HG03060 (cell line): ENCODE results near the gene ANKH.
A peak's percentile ranks its signal among the peaks of the same experiment; 100 is the strongest.

ENCODE experiments used
- ATAC-seq: cut with Tn5 transposase; IDR thresholded peaks from one replicate; pipeline ENCODE4 v1.9.1; 2021; ENCODE audit warnings: low read depth, moderate number of reproducible peaks; ENCODE audit not compliant: unreplicated experiment

Gene ANKH

GRCh38 chr5:14700478-14701436 is 170.8 kb downstream of the ANKH start:
- ATAC-seq: no peak

- no peak for ATAC-seq
Measured at GRCh38 chr5:14699807-14700400, 171.7 kb downstream of the ANKH start.

- no peak for ATAC-seq
Measured at GRCh38 chr5:14699159-14699558, 172.4 kb downstream of the ANKH start.

- no peak for ATAC-seq
Measured at GRCh38 chr5:14698495-14698894, 173.1 kb downstream of the ANKH start.

GRCh38 chr5:14696851-14697250 is 174.7 kb downstream of the ANKH start:
- ATAC-seq: no peak

GRCh38 chr5:14696057-14696456 is 175.5 kb downstream of the ANKH start:
- no peak for ATAC-seq

GRCh38 chr5:14695152-14695551 is 176.4 kb downstream of the ANKH start:
- no peak for ATAC-seq

- no peak for ATAC-seq
Measured at GRCh38 chr5:14693070-14693469, 178.5 kb downstream of the ANKH start.

GRCh38 chr5:14687023-14687665 is 184.4 kb downstream of the ANKH start:
- no peak for ATAC-seq

- ATAC-seq: no peak
Measured at GRCh38 chr5:14686517-14686916, 185.1 kb downstream of the ANKH start.

GRCh38 chr5:14685757-14686156 is 185.8 kb downstream of the ANKH start:
- ATAC-seq: peak; percentile 95

GRCh38 chr5:14684757-14685156 is 186.8 kb downstream of the ANKH start:
- ATAC-seq: no peak

GRCh38 chr5:14683906-14684455 is 187.6 kb downstream of the ANKH start:
- ATAC-seq: no peak

GRCh38 chr5:14681236-14681752 is 190.3 kb downstream of the ANKH start:
- no peak for ATAC-seq

GRCh38 chr5:14679595-14679994 is 192.0 kb downstream of the ANKH start:
- ATAC-seq: no peak

GRCh38 chr5:14678773-14679334 is 192.7 kb downstream of the ANKH start:
- ATAC-seq: no peak

- ATAC-seq: peak; percentile 26
Measured at GRCh38 chr5:14676320-14676719, 195.3 kb downstream of the ANKH start.

- peak; percentile 34 for ATAC-seq
Measured at GRCh38 chr5:14675865-14676300, 195.7 kb downstream of the ANKH start.

GRCh38 chr5:14674983-14675854 is 196.4 kb downstream of the ANKH start:
- peak; percentile 1 for ATAC-seq
